T-cell (primary cell): ENCODE data around the gene CALY. TPM values are rescaled to one million over a fixed set of nuclear protein-coding genes. Genes with fewer than 3 reads are reported as not detected.

Experiments used
- ATAC-seq, 4 experiments: fragments of 200-7000 bp in 3 of 4; fragments of 150-1000 bp in 1 of 4; cut with Tn5 transposase; replicated peaks in 1 of 4; 1 replicate in 3 of 4; 2 replicates in 1 of 4; pipeline ENCODE4 v1.10.0; 2021; ENCODE audit warnings: moderate library complexity in 3 of 4, mild to moderate bottlenecking in 2 of 4, moderate number of reproducible peaks in 1 of 4
- CTCF ChIA-PET, 2 donors: fragments of 300-600 bp; sonication (Branson Sonifier 250); formaldehyde crosslinking; loops; one replicate each; lab custom pipeline; 2022; ENCODE audit warnings: antibody characterized with exemption in 2 of 2; lab: Charles Lee
- POLR2A ChIA-PET, 2 donors: fragments of 300-600 bp; sonication (Branson Sonifier 250); formaldehyde crosslinking; loops; one replicate each; lab custom pipeline; 2022; ENCODE audit warnings: antibody characterized with exemption in 2 of 2; lab: Charles Lee
- DNase-seq, 35 experiments: peaks; one replicate each; pipeline versions ENCODE4 v3.0.0 to v3.0.0-alpha.2; 2013 to 2023
- H3K27ac ChIP-seq: one replicate; pipeline ENCODE4 v1.5.1; 2013; ENCODE audit warnings: low read length
- H3K27me3 ChIP-seq, 2 experiments: replicated peaks in 1 of 2; 1 replicate in 1 of 2; 2 replicates in 1 of 2; pipeline versions ENCODE4 v1.6.1 to v1.7.0; 2013; ENCODE audit warnings: low read length in 1 of 2, mixed read lengths in 1 of 2; ENCODE audit not compliant: control insufficient read depth in 2 of 2, insufficient read depth in 2 of 2; ENCODE audit errors: extremely low read depth in 1 of 2
- H3K36me3 ChIP-seq, 2 donors: 1 replicate in 1 of 2; 2 replicates in 1 of 2; pipeline versions ENCODE4 v1.6.1 to v1.7.0; 2013; ENCODE audit warnings: low read length in 1 of 2; ENCODE audit not compliant: control insufficient read depth in 2 of 2, insufficient read depth in 1 of 2; ENCODE audit errors: extremely low read depth in 1 of 2
- H3K4me1 ChIP-seq, 2 experiments: 1 replicate in 1 of 2; 2 replicates in 1 of 2; pipeline versions ENCODE4 v1.6.1 to v1.7.0; 2013; ENCODE audit warnings: low read length in 2 of 2, mixed read lengths in 1 of 2; ENCODE audit not compliant: insufficient read depth in 2 of 2, control insufficient read depth in 1 of 2; ENCODE audit errors: extremely low read depth in 1 of 2
- H3K4me3 ChIP-seq, 2 donors: 1 replicate in 1 of 2; 2 replicates in 1 of 2; pipeline versions ENCODE4 v1.5.1 to v1.7.0; 2013; ENCODE audit warnings: mild to moderate bottlenecking in 2 of 2, low read length in 1 of 2, moderate library complexity in 1 of 2; ENCODE audit not compliant: control insufficient read depth in 1 of 2; ENCODE audit errors: extremely low read depth in 1 of 2
- H3K9me3 ChIP-seq: 2 replicates; pipeline ENCODE4 v1.7.0; 2013
- H3K27ac Mint-ChIP-seq, 2 donors: one replicate each; pipeline ENCODE4 v1.8.0; 2020 to 2021; ENCODE audit warnings: mild to moderate bottlenecking in 2 of 2, mixed read lengths in 2 of 2
- H3K27me3 Mint-ChIP-seq, 2 donors: one replicate each; pipeline ENCODE4 v1.8.0; 2021 to 2022; ENCODE audit warnings: mixed read lengths in 2 of 2
- H3K36me3 Mint-ChIP-seq: one replicate; pipeline ENCODE4 v1.8.0; 2021; ENCODE audit warnings: mixed read lengths
- H3K4me1 Mint-ChIP-seq, 3 donors: one replicate each; pipeline ENCODE4 v1.8.0; 2020 to 2022; ENCODE audit warnings: mixed read lengths in 3 of 3, mild to moderate bottlenecking in 1 of 3
- H3K4me3 Mint-ChIP-seq, 3 donors: one replicate each; pipeline ENCODE4 v1.8.0; 2020 to 2022; ENCODE audit warnings: mild to moderate bottlenecking in 3 of 3, mixed read lengths in 3 of 3, moderate library complexity in 3 of 3
- H3K9me3 Mint-ChIP-seq, 3 donors: one replicate each; pipeline ENCODE4 v1.8.0; 2020 to 2022; ENCODE audit warnings: mixed read lengths in 3 of 3
- WGBS: methylation state at CpG from one replicate; pipeline ENCODE4 v1.1.5; 2013; ENCODE audit warnings: missing lambda C conversion rate; ENCODE audit not compliant: insufficient coverage; 5-methylcytosine and 5-hydroxymethylcytosine counted together
- total RNA-seq, 35 experiments: library from RNA in 6 of 35; stranded (reverse) in 6 of 35; fragments of 120-200 nt in 1 of 35; gene quantifications; one replicate each; pipeline versions ENCODE4 v1.2.1 to v1.2.4 and lab custom pipeline; 2013 to 2026

CALY gene
- total RNA-seq, 5 donors from 2014 or later (not counting 1 experiment from before 2014, with no cell fraction given): 0.68 to 5.1 (median 3.6) TPM

DNA sequence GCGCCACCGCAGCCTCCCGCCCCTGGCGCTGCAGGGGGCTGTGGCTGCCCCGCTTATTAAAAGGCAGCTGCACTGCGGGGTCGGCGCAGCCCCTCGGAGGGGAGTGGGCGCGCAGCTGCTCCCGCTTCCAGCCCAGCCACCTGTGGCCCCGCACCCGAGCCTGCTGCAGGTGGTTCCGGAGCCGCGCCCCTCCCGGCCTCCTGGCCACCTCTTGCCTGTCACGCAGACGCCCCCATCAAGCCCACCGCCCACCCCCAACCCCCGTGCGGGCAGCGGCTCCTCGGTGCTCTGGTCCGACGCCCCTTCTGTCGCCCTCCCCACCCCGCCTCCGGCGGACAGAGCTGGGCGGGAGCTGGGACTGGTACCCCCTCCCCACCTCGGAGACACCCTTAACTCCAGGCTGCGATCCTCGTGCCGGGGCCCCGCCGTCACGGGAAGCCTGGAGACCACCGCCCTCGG lies 549 bp downstream of the CALY start:
- Histone ChIP-seq H3K27me3 (peaks cover 0 to 33% of the 10 kb centered on the region in 2 experiments), H3K9me3 (no peaks in the 10 kb centered on the region), H3K36me3 (no peaks in the 10 kb centered on the region), H3K4me3 (peak overlapping the region; percentile 47 to 54), H3K4me1 (peaks cover 16 to 40% of the 10 kb centered on the region in 2 experiments), H3K27ac (peak overlapping the region; percentile 7)
- ChIA-PET POLR2A (no interaction called here), CTCF (no interaction called here)
- WGBS: 3% methylated on average over 24 of the region's 41 CpGs
- peak in 1 of 35 experiments; percentile 22 for DNase-seq
- H3K4me1 Mint-ChIP-seq: peaks cover 0 to 5% (median 4%) of the 10 kb centered on the region in 3 donors
- H3K4me3 Mint-ChIP-seq: no peak overlapping the region
- peak; percentile 1 to 16 (median 4) for ATAC-seq
- peaks cover 0 to 3% of the 10 kb centered on the region in 2 donors for H3K27me3 Mint-ChIP-seq
- H3K9me3 Mint-ChIP-seq: no peaks in the 10 kb centered on the region
- no peak overlapping the region for H3K27ac Mint-ChIP-seq
- no peaks in the 10 kb centered on the region for H3K36me3 Mint-ChIP-seq

DNA sequence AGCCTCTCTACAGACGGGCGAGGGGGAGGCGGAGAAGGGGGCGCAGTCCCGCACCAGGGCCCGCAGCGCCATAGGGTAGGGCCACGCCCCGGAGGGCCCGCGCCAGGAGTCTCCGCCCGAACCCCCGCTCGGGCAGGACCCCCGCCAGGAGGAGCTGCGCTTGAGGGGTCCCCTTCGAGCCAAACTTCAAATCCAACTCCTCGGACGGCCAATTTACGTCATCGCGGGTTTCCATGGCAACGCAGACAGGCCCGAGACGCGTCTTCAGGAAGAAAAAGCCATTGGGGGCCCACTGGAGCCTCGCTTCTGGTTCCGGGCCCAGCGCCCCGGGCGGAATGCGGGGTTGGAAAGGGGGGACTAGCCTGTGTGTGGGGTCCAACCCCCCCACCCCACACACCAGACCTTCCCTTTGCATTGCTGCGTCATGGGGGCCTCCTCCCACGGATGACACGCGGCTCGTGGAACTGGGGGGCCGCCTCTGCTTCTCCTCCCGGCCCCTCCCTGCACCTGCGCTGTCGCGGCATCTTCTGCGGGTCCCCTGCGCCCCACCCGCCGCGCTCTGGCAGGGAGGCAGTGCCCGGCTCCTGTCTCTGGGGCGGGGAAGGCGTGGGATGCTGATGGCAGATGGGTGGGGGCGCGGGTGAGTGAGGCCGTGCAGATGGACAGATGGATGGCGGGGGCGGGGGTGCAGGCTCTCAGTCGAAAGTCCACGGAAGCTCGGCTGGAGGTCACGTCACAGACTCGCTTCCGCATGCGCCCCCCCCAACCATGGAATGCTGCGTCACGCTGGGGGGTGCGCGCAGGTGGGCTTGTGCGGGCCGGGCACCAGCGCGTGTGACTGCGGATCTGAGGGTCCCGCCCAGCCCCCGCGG lies 1.2 kb downstream of the CALY start:
- ChIA-PET CTCF (no interaction called here), POLR2A (no interaction called here)
- Mint-ChIP-seq H3K9me3 (no peaks in the 10 kb centered on the region), H3K4me3 (peak overlapping the region in 2 of 3 donors; percentile 73 to 79), H3K4me1 (peaks cover 0 to 5% (median 4%) of the 10 kb centered on the region in 3 donors), H3K27me3 (peaks cover 0 to 2% of the 10 kb centered on the region in 2 donors), H3K27ac (peak overlapping the region; percentile 31 to 85), H3K36me3 (no peaks in the 10 kb centered on the region)
- DNase-seq: peak; percentile 64 to 95 (median 84)
- ATAC-seq: peak; percentile 41 to 61 (median 44)
- Histone ChIP-seq H3K36me3 (no peaks in the 10 kb centered on the region), H3K27me3 (peaks cover 2 to 33% of the 10 kb centered on the region in 2 experiments), H3K27ac (peak overlapping the region; percentile 80), H3K4me1 (peaks cover 16 to 40% of the 10 kb centered on the region in 2 experiments), H3K4me3 (peak overlapping the region; percentile 47 to 54), H3K9me3 (no peaks in the 10 kb centered on the region)
- WGBS: 4% methylated on average over 58 of the region's 75 CpGs

- DNase-seq (peak in 5 of 35 experiments; percentile 11 to 59 (median 48)), ATAC-seq (peak; percentile 13 to 36 (median 24))
- ChIA-PET POLR2A (no interaction called here), CTCF (interaction anchor here in 1 of 2 donors (0.6 kb wide), 1 partner anchor 71 kb away, joined by 3 read pairs; no protein-coding TSS in a partner anchor)
- peaks cover 2 to 32% of the 10 kb centered on the region in 2 experiments for H3K27me3 ChIP-seq
- peak overlapping the region; percentile 80 for H3K27ac ChIP-seq
- Mint-ChIP-seq H3K27me3 (peaks cover 0 to 6% of the 10 kb centered on the region in 2 donors), H3K4me1 (peaks cover 4 to 8% (median 5%) of the 10 kb centered on the region in 3 donors), H3K9me3 (no peaks in the 10 kb centered on the region), H3K27ac (peak overlapping the region; percentile 76 to 85), H3K36me3 (no peaks in the 10 kb centered on the region), H3K4me3 (peak overlapping the region in 2 of 3 donors; percentile 73 to 79)
- peak overlapping the region in 1 of 2 donors; percentile 54 for H3K4me3 ChIP-seq
- no peaks in the 10 kb centered on the region for H3K36me3 ChIP-seq
- peaks cover 16 to 45% of the 10 kb centered on the region in 2 experiments for H3K4me1 ChIP-seq
- 22% methylated on average over 37 of the region's 51 CpGs for WGBS
- no peaks in the 10 kb centered on the region for H3K9me3 ChIP-seq
These were observed 2.0 kb downstream of the CALY start for GRCh38 chr10:133334503-133335245.

- no peaks in the 10 kb centered on the region for H3K36me3 Mint-ChIP-seq
- no peak for DNase-seq
- no peak overlapping the region for H3K4me3 ChIP-seq
- H3K27me3 Mint-ChIP-seq: peaks cover 5 to 21% of the 10 kb centered on the region in 2 donors
- peaks cover 16 to 49% of the 10 kb centered on the region in 2 experiments for H3K4me1 ChIP-seq
- 88% methylated on average over 18 of the region's 30 CpGs for WGBS
- CTCF ChIA-PET: interaction anchor here (0.7 to 1.1 kb wide), 2 partner anchors 9 to 46 kb away, joined by 3 read pairs; no protein-coding TSS in a partner anchor
- ATAC-seq: no peak
- POLR2A ChIA-PET: no interaction called here
- H3K9me3 Mint-ChIP-seq: no peaks in the 10 kb centered on the region
- H3K27me3 ChIP-seq: peaks cover 2 to 37% of the 10 kb centered on the region in 2 experiments
- no peaks in the 10 kb centered on the region for H3K36me3 ChIP-seq
- no peak overlapping the region for H3K27ac Mint-ChIP-seq
- H3K4me1 Mint-ChIP-seq: peaks cover 7 to 10% (median 10%) of the 10 kb centered on the region in 3 donors
- no peaks in the 10 kb centered on the region for H3K9me3 ChIP-seq
- no peak overlapping the region for H3K4me3 Mint-ChIP-seq
- no peak overlapping the region for H3K27ac ChIP-seq
These were observed 3.6 kb downstream of the CALY start for GRCh38 chr10:133332936-133333699.

DNA sequence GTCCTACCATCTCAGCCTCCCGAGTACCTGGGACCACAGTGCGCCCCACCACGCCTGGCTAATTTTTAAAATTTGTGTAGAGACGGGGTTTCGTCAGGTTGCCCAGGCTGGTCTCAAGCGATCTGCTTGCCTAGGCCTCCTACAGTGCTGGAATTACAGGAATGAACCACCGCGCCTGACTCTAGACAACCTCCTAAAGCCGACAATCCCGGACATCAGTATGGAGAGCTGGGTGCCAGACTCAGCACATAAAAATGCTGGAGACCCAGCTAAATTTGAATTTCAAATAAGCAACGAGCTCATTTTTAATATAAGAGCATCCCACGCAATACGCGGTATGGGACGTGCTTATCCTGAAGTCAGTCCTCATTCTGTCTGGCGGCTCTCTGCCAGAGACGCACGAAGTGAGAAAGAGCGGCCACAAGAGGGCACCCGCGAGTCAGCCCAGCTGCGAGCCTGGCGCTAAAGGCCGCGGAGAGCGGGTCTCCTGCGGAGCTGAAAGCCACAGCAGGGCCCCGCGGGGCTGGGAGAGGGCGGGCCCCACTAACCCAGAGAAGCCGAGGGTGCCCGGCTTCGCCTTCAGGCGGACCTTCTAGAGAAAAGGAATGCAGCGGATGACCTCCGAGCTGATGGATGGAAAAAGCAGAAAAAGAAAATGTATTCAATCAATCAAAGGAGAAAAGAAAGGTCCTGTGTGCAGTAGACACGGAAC lies 7.0 kb downstream of the CALY start:
- no peaks in the 10 kb centered on the region for H3K36me3 ChIP-seq
- H3K27ac ChIP-seq: no peak overlapping the region
- 10% methylated on average over 24 of the region's 37 CpGs for WGBS
- ChIA-PET POLR2A (no interaction called here), CTCF (interaction anchor here (0.7 to 1.6 kb wide), 16 partner anchors 9 to 760 kb away, joined by 3 to 10 read pairs (median 3); partner anchors contain the start of genes ADAM8 (in 1 of the 2) and FUOM (in 1 of the 2))
- Mint-ChIP-seq H3K4me3 (peak overlapping the region in 1 of 3 donors; percentile 61), H3K9me3 (no peaks in the 10 kb centered on the region), H3K27ac (peak overlapping the region in 1 of 2 donors; percentile 76), H3K4me1 (peaks cover 10 to 16% (median 15%) of the 10 kb centered on the region in 3 donors), H3K27me3 (peaks cover 10 to 42% of the 10 kb centered on the region in 2 donors), H3K36me3 (no peaks in the 10 kb centered on the region)
- ATAC-seq (peak; percentile 85 to 89 (median 87)), DNase-seq (peak; percentile 53 to 94 (median 81))
- peaks cover 5 to 34% of the 10 kb centered on the region in 2 experiments for H3K4me1 ChIP-seq
- H3K27me3 ChIP-seq: peaks cover 2 to 57% of the 10 kb centered on the region in 2 experiments
- H3K9me3 ChIP-seq: no peaks in the 10 kb centered on the region
- peak overlapping the region in 1 of 2 donors; percentile 21 for H3K4me3 ChIP-seq
